NB4 (cell line): ENCODE data around the gene HOXC13.

ENCODE experiments used
- POLR2A ChIP-seq: IDR thresholded peaks from 2 replicates; pipeline ENCODE4 v1.6.1; 2011; ENCODE audit warnings: mild to moderate bottlenecking; ENCODE audit not compliant: insufficient read length; ENCODE audit errors: extremely low read depth
- TF ChIP-seq, protein P1 (sequence below): IDR thresholded peaks from one replicate; pipeline ENCODE4 v1.5.1; 2012; ENCODE audit warnings: low read depth, low read length

DNA sequence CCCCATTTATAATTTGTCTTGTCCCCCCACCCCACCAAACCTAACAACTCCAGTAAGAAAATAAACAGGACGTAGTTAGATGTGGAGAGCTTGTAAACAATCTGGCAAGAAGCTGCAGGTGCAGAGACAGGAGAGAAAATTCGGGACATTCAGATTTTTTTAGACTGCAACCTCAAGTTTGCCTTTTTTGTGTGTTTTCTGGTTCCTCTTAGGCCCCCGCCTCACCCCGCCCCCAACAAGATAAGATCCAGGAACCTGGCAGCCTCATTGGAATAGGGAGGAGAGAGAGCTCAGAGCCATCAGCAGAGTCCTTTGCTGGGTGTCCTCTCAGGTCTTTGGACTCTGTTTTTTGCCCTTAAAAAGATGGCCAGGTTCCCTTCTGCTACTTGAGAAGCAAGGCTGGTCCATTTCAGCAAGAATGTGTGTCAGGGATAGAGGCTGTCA, 49.2 kb downstream of the HOXC13 start:
- TF ChIP-seq, protein P1, sequence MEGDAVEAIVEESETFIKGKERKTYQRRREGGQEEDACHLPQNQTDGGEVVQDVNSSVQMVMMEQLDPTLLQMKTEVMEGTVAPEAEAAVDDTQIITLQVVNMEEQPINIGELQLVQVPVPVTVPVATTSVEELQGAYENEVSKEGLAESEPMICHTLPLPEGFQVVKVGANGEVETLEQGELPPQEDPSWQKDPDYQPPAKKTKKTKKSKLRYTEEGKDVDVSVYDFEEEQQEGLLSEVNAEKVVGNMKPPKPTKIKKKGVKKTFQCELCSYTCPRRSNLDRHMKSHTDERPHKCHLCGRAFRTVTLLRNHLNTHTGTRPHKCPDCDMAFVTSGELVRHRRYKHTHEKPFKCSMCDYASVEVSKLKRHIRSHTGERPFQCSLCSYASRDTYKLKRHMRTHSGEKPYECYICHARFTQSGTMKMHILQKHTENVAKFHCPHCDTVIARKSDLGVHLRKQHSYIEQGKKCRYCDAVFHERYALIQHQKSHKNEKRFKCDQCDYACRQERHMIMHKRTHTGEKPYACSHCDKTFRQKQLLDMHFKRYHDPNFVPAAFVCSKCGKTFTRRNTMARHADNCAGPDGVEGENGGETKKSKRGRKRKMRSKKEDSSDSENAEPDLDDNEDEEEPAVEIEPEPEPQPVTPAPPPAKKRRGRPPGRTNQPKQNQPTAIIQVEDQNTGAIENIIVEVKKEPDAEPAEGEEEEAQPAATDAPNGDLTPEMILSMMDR, result no peak
- no peak for TF ChIP-seq POLR2A
